ENCODE measurements around the gene PAX2.

PAX2 gene

GRCh38 chr10:100810835-100811116 is 65.4 kb downstream of the PAX2 start:
- H3K9ac ChIP-seq: no peak overlapping the region
- H4K20me1 ChIP-seq: no peaks in the 10 kb centered on the region
- no peak overlapping the region for H3K27ac ChIP-seq
- no peaks in the 10 kb centered on the region for H3K27me3 ChIP-seq
- no peak for TF ChIP-seq Cebpa-rat (IDR thresholded peaks at IDR 0.05)
- no peaks in the 10 kb centered on the region for H3K36me3 ChIP-seq
- H3K4me1 ChIP-seq: no peaks in the 10 kb centered on the region
- H3K4me3 ChIP-seq: no peak overlapping the region
- H3K4me2 ChIP-seq: no peak overlapping the region
- no peaks in the 10 kb centered on the region for H3K9me3 ChIP-seq

GRCh38 chr10:100811261-100811660 is 65.9 kb downstream of the PAX2 start:
- Histone ChIP-seq H3K27me3 (no peaks in the 10 kb centered on the region), H3K27ac (no peak overlapping the region), H3K9ac (no peak overlapping the region), H3K4me2 (no peak overlapping the region), H4K20me1 (no peaks in the 10 kb centered on the region), H3K36me3 (no peaks in the 10 kb centered on the region), H3K9me3 (no peaks in the 10 kb centered on the region), H3K4me3 (no peak overlapping the region), H3K4me1 (no peaks in the 10 kb centered on the region)
- TF ChIP-seq Cebpa-rat (IDR thresholded peaks at IDR 0.05): no peak

- Histone ChIP-seq H4K20me1 (no peaks in the 10 kb centered on the region), H3K27ac (no peak overlapping the region), H3K4me2 (no peak overlapping the region), H3K4me1 (no peaks in the 10 kb centered on the region), H3K36me3 (no peaks in the 10 kb centered on the region), H3K9me3 (no peaks in the 10 kb centered on the region), H3K4me3 (no peak overlapping the region), H3K9ac (no peak overlapping the region), H3K27me3 (0 out of 2 replicates have a peak, but pooled peaks cover 4% of the 10 kb centered on the region)
- no peak for TF ChIP-seq Cebpa-rat (IDR thresholded peaks at IDR 0.05)
Observed at GRCh38 chr10:100811752-100812750, 66.7 kb downstream of the PAX2 start.

GRCh38 chr10:100812978-100813377 is 67.6 kb downstream of the PAX2 start:
- Histone ChIP-seq H3K4me1 (no peaks in the 10 kb centered on the region), H3K9me3 (no peaks in the 10 kb centered on the region), H4K20me1 (no peaks in the 10 kb centered on the region), H3K4me3 (no peak overlapping the region), H3K4me2 (no peak overlapping the region), H3K9ac (no peak overlapping the region), H3K27ac (no peak overlapping the region), H3K36me3 (no peaks in the 10 kb centered on the region), H3K27me3 (0 out of 2 replicates have a peak, but pooled peaks cover 5% of the 10 kb centered on the region)
- no peak for TF ChIP-seq Cebpa-rat (IDR thresholded peaks at IDR 0.05)

GRCh38 chr10:100814751-100815474 is 69.5 kb downstream of the PAX2 start:
- H3K27ac ChIP-seq: no peak overlapping the region
- H3K4me3 ChIP-seq: no peak overlapping the region
- H3K36me3 ChIP-seq: no peaks in the 10 kb centered on the region
- H3K9me3 ChIP-seq: no peaks in the 10 kb centered on the region
- H3K4me2 ChIP-seq: no peak overlapping the region
- TF ChIP-seq Cebpa-rat (IDR thresholded peaks at IDR 0.05): no peak
- H3K9ac ChIP-seq: no peak overlapping the region
- H3K4me1 ChIP-seq: no peaks in the 10 kb centered on the region
- 0 out of 2 replicates have a peak, but pooled peaks cover 5% of the 10 kb centered on the region for H3K27me3 ChIP-seq
- H4K20me1 ChIP-seq: no peaks in the 10 kb centered on the region

GRCh38 chr10:100816671-100817070 is 71.3 kb downstream of the PAX2 start:
- Histone ChIP-seq H3K27me3 (0 out of 2 replicates have a peak, but pooled peaks cover 5% of the 10 kb centered on the region), H4K20me1 (no peaks in the 10 kb centered on the region), H3K9me3 (no peaks in the 10 kb centered on the region), H3K9ac (no peak overlapping the region), H3K27ac (no peak overlapping the region), H3K4me1 (no peaks in the 10 kb centered on the region), H3K36me3 (no peaks in the 10 kb centered on the region), H3K4me3 (no peak overlapping the region), H3K4me2 (no peak overlapping the region)
- no peak for TF ChIP-seq Cebpa-rat (IDR thresholded peaks at IDR 0.05)

GRCh38 chr10:100817268-100817839 is 72.0 kb downstream of the PAX2 start:
- Histone ChIP-seq H4K20me1 (no peaks in the 10 kb centered on the region), H3K27ac (no peak overlapping the region), H3K27me3 (0 out of 2 replicates have a peak, but pooled peaks cover 5% of the 10 kb centered on the region), H3K36me3 (no peaks in the 10 kb centered on the region), H3K9me3 (no peaks in the 10 kb centered on the region), H3K4me3 (no peak overlapping the region), H3K4me1 (no peaks in the 10 kb centered on the region), H3K9ac (no peak overlapping the region), H3K4me2 (no peak overlapping the region)
- no peak for TF ChIP-seq Cebpa-rat (IDR thresholded peaks at IDR 0.05)

- Histone ChIP-seq H3K4me2 (no peak overlapping the region), H3K36me3 (no peaks in the 10 kb centered on the region), H3K4me1 (no peaks in the 10 kb centered on the region), H4K20me1 (no peaks in the 10 kb centered on the region; the same call in 1 of the 2 replicates), H3K27me3 (peaks cover 13% of the 10 kb centered on the region), H3K9me3 (no peaks in the 10 kb centered on the region), H3K4me3 (no peak overlapping the region), H3K27ac (no peak overlapping the region), H3K9ac (no peak overlapping the region)
- no peak for TF ChIP-seq Cebpa-rat (IDR thresholded peaks at IDR 0.05)
Observed at GRCh38 chr10:100819424-100819823, 74.0 kb downstream of the PAX2 start.

GRCh38 chr10:100823194-100823593 is 77.8 kb downstream of the PAX2 start:
- Histone ChIP-seq H3K4me2 (no peak overlapping the region), H3K9ac (no peak overlapping the region), H3K36me3 (no peaks in the 10 kb centered on the region), H3K4me1 (peaks cover 18% of the 10 kb centered on the region; the same call in 1 of the 2 replicates), H4K20me1 (peaks cover 18% of the 10 kb centered on the region; the same call in 1 of the 2 replicates), H3K4me3 (no peak overlapping the region), H3K9me3 (peaks cover 19% of the 10 kb centered on the region), H3K27ac (no peak overlapping the region), H3K27me3 (peaks cover 45% of the 10 kb centered on the region)
- no peak for TF ChIP-seq Cebpa-rat (IDR thresholded peaks at IDR 0.05)

Data from BLaER1 (cell line).